HG03103 (cell line): Measurements from ENCODE around the gene ABHD16B.
"Not testable (repeated sequence)": the region's sequence is repeated elsewhere in the genome, so short reads cannot be mapped to it uniquely, and the experiment has no call there.

Experiments used
- ATAC-seq: cut with Tn5 transposase; IDR thresholded peaks from one replicate; pipeline ENCODE4 v1.9.1; 2021; ENCODE audit warnings: low read depth; ENCODE audit not compliant: unreplicated experiment

The ABHD16B gene

DNA sequence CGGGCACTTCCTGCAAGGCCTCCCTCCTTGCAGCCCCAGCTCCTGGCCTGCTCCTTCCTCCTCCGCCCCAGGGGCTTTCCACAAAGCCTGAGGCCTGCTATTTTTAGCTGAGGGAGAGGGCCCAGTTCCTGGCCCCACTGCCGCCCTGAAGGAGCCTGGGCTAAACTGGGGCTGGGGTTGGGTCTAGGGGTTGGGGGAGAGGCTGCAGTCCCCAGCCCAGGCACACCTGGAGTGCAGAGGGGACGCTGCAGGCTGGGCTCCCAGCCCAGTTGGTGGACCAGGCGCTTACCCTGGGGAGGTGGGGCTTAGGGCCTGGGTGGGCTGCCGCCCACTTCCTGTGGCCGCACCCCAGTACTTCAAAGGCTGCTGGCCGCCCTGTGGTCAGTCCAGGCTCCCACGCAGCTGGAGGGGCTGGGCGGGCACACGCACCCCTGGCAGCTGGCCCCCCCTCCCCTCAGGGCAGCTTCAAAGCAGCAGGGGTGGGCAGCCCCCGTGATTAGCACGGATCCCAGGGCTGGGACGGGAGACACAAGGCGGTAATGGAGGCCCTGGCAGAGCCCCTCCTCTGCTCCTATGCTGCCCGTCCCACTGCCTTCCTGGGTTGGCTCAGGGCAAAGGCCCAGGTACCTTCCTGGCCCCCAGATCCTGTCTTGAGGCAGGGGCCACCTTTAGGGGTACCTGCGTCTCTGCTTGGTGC is 7.1 kb upstream of the ABHD16B start:
- ATAC-seq: no peak

DNA sequence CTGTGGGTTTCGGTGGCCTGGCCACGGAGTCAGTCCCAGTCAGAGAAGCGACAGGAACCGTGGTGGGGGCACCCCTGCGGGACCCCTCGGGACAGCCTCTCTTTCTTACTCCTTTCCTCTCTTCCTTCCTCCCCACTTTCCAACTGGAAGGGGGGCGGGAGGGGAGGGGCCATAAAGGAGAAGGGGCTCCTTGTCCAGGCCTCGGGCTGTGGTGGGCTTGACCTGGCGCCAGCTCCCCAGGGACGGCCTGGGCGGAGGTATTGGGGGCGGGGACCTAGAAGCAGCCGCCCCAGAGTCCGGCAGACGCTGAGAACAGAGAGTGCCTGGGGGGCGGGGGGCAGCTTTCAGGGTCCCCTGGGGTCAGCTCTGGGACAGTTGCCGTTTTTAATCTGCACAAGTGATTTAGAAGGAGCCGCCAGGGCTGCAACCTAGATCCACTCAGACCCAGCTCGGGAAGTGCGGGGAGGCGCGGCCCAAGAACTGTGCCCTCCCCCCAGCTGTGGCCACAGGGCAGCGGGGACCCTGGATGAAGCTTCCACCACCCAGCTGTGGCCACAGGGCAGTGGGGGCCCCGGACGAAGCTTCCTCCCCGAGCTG is 6.4 kb upstream of the ABHD16B start:
- no peak for ATAC-seq

DNA sequence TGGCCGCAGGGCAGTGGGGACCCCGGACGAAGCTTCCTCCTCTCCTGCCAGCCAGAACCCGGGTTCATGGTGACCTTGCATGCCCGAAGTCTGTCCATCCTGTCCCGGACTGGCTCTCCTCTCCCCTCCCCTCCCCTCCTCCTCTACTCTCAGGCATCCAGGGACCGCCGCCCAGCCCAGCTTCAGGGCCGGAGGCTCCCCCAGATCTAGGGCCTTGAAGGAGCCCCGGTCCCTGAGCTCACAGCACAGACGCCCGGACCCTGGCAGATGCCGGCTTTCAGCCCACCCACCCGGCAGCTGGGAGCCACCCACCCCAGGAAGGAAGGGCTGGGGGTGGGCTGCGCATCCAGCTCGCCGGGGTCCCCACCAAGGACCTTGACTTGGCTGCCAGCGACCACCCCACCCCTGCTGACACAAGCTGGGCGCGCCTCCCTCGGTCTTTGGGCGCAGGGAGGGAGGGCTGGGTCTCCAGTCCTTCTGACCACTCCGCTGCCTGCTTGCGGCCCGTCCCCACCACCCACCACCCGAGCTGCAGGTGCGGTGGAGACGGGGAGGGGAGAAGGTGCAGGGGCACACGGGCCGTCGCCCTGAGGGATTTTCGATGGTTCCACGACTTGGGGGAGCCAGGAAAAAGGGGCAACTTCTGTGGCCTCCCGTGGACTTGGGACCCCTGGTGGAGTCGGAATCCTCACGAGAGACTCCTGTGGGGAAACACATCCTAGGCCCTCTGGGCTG is 5.8 kb upstream of the ABHD16B start:
- no peak for ATAC-seq

DNA sequence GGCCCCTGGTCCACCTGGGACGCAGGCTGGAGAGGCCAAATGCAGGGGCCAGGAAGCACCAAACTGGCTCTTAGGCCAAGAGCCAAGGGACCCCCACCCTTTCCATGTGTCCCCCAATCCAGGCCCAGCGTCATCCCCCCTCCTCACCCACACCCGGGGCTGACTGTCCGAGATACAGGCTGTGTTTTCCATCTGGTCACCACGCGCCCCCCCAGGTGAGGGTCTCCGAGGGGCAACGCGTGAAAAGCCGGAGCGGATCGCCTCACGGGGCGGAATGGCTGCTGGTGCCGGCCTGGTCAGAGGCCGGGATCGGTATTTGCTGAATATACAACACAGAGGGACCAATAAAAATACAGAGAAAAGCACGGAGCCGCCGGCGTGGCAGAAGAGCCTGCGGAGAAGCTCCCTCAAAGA is 5.2 kb upstream of the ABHD16B start:
- no peak for ATAC-seq

DNA sequence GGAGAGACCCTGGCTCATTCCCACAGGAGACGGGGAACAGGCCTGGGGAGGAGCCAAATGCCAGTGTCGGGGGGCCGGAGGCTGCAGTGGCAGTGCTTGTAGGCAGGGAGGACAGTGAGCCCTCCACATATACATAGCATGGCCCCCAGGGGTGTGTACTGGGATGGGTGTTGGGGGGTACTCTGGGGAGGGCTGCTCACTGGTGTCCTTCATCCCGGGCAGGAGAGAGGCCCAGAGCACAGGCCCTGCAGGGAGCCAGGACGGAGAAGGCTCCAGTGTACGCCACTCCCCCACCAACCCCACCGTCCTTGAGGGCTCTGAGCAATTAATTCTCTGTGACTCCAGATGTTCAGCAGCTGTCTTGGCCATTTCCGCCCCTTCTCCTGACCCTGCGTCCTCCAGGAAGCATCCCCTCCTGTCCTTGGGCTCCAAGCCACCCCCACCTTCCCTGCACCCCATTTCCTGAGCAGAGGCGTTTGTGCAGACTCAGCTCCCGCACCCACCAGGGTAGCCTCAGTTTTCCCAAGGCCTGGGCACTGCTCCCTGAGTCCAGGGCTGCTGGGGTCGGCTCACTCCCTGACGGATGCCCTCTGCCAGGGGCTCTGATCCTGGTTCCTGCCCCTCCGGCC is 3.4 kb upstream of the ABHD16B start:
- no peak for ATAC-seq

DNA sequence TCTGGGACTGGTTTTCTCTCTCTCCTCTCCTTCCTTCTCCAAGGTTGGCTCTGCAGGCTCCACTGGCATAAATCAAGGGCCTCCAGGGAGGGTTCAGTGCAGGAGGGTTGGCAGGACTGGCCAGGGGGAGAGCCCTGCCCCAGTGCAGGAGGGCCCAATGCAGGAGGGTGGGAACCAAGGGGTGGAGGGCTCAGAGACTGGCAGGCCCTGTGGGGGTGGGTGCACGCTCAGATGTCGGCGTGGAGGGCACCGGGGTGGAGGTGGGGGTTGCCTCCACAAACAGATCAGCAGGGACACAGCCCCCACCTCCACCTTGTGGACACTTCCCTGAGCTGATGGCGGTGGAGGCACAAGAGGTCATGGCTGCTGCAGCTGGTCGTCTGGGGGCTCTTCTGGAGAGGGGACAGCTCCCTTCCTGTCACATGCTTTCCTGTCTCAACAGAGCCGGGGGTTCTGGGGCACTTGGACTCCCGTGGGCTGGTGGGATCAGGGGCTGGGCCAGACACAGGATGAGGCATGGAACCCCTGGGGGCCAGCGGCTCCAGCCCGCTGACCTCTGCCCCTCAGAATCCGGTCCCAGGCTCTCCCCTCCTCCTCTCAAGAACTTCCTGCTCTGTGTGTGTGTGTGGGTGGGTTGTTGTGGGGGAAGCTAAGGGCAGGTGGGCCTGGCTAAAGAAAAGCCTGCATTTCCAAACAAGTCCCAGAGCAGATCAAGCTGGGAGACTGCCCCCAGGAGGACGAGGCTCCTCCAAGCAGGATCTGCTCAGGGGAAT is 2.7 kb upstream of the ABHD16B start:
- no peak for ATAC-seq

DNA sequence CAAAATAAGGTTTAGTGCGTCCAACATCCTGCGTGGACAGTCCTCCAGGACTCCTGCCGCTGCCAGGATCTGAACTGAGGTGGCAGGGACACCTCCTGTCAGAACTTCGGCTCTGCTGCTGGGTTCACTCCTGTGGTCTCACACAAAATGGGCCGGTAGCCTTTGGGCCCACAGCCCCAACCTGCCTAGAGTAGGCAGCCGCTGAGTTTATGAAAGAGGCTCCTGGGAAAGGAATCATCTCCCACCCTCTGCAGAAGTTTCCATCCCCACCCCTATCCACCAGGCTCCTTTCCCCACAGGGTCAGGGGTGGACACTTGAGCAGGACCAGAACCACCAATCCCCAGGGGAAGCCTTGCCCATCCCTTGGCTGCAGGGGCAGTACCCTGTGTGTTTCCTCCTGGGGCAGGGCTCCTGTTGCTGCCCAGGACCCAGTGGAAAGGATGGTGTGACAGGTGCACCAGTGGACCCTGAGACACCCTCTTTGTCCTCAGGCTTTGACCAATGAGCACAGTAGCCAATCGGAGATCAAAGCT is 2.1 kb upstream of the ABHD16B start:
- ATAC-seq: no peak

DNA sequence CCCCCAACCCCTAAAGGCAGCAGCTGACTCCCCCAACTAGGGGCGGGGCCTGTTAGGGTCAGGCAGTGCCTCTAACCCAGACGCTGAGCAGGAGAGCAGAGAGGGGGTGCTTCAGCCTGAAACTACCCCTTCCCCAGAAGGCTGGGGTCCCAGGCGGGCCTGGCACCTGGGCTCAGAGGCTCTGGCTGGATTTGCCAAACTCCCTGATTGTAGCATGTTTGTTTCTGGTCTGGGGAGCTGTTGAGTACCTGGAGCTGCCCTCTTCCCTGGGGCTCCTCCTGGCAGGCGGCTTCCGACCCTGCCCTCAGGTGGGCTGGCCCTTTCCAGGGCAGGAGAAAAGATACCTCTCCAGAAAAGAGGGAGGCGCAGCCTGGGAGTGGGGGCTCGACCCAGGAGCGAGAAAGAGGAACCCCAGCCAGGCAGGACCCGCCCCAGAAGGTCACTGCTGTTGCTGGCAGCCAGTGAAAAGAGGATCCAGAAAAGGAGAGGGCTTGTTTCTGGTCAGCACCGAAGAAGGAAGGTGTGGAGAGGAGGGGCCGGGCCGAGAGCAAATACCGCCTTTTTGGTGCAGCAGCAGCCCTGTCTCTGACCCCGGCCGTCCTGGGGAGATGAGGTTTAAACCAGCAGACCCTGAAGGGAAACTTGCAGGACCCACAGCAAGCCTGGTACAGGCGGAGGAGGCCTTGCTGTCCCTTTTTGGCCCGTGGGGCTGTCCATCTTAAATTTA is 810 bp upstream of the ABHD16B start:
- no peak for ATAC-seq

DNA sequence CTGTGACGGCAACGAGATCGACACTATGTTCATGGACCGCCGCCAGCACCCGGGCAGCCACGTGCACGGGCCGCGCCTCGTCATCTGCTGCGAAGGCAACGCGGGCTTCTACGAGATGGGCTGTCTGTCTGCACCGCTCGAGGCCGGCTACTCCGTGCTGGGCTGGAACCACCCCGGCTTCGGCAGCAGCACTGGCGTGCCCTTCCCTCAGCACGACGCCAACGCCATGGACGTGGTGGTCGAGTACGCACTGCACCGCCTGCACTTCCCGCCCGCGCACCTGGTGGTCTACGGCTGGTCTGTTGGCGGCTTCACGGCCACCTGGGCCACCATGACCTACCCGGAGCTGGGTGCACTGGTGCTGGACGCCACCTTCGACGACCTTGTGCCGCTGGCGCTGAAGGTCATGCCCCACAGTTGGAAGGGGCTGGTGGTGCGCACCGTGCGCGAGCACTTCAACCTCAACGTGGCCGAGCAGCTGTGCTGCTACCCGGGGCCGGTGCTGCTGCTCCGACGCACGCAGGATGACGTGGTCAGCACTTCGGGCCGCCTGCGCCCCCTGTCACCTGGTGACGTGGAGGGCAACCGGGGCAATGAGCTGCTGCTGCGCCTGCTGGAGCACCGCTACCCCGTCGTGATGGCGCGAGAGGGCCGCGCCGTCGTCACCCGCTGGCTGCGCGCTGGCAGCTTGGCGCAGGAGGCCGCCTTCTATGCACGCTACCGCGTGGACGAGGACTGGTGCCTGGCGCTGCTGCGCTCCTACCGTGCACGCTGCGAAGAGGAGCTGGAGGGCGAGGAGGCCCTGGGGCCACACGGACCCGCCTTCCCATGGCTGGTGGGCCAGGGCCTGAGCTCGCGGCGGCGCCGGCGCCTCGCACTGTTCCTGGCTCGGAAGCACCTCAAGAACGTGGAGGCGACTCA is 943 bp downstream of the ABHD16B start:
- no peak for ATAC-seq

DNA sequence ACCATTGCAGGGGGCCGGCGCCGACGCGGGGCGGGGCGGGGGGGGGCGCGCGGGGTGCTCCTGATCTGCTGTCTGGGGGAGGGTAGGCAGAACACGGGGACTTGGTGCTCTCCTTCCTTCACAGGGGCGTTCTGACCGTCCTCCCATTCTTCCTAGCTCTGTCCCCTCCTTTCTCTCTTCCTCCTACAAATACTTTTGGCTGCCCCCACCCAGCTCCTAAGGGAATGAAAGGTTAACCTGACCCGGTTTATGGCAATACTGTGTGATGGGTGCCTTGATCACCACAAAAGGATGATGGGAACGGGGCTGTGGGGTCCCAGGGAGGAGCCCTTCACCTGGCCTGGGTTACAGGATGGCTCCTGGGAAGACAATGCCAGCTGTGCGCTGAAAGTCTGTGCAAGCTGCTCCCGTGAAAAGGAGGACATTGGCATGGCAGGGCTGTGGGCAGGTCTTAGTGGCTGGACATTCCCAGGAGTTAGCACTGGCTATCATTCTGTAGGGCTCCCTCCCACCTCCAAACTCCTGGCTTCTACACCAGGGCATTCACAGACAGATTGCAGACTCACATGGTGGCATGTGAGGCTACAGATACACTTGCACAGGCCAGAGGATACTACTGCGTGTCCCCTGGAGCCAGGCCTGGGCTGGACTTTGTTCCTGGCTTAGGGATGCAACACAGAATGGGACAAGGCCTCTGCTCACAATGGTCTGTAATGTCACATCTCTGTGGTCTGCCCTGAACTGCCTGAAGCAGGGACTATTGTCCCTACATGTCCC is 1.9 kb downstream of the ABHD16B start:
- no peak for ATAC-seq

DNA sequence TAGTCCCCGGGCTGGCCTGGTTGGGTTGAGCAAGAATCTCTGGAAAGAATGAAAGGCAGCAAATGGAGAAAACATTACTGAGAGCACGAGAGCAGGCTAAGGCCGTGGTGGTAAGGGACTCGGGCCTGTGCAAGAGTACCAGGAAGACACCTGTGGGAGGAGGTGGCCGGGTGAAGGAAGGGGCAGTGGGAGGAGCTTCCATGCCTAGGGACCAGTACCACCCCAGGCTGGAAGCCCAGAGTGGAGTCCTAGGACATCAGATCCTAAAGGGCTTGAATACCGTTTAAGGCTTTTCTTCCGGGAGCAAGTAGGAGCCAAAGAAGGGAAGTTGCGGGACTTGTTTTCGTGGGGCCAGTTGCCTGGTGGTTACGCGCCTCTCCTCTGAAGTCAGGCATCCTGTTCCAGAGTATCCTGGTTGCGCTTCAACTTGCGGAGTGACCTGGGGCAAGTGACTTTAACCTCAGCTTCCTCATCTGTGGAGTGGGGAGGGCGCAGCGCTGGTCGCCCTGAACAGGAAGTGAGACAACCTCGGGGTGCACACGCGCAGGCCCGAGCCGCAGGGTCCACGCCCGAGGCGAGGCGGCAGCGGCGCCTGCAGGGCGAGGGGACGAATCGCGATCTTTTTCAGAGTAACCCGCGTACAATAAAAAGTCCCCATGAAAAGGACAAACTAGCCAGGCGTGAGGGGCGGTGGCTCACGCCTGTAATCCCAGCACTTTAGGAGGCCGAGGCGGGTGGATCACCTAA is 2.7 kb downstream of the ABHD16B start:
- peak; percentile 58 for ATAC-seq

DNA sequence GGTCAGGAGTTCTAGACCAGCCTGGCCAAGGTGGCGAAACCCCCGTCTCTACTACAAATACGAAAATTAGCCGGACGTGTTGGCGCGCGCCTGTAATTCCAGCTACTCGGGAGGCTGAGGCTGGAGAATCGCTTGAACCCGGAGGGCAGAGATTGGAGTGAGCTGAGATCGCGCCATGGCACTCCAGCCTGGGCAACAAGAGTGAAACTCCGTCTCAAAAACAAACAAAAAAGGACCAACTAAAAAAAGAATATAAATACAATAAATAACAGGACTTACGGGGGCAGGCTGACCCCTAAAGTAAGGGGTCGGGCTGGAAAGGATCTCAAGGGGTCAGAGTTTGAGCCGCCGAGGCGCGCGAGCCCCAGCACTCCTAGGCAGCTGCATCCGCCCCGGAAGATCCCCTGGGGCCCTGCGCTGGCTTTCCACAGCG is 3.3 kb downstream of the ABHD16B start:
- no peak for ATAC-seq

DNA sequence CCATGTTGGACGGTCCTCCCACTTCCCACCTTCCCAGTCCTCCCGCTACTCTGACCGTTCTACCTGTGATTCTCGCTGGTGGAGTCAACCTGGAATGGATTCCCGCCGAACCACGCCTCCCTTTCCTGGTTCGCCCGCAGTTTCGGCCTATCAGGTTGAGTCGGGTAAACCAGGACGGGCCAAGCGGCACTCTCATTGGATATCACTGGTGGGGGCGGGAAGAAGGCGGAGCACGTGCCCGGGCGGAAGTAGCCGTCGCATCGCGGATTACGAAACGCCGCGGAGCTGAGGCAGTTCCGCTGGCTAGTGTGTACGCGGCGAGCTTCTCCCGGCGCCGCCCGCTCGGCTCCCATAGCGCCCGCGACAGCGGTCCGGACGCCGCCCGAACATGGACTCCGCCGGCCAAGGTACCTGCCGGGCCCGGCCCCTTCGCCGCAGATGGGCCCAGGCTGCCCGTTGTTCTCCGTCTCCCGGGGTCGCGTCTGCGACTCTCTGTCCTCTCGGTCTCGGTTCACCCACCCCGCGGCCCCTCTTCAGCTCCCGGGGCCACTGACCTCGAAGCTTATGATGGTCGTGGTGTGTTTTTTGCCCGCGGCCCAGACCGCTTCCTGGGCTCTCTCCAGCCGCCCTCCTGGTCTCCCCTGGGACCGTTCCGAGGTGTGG is 3.8 kb downstream of the ABHD16B start, which contains the start of gene TPD52L2:
Gene TPD52L2, plus strand, starts transcription at position 293 of the 663 bp plus-strand sequence. Its CDS starts 96 bp downstream, at position 389.
- ATAC-seq: peak; percentile 63

DNA sequence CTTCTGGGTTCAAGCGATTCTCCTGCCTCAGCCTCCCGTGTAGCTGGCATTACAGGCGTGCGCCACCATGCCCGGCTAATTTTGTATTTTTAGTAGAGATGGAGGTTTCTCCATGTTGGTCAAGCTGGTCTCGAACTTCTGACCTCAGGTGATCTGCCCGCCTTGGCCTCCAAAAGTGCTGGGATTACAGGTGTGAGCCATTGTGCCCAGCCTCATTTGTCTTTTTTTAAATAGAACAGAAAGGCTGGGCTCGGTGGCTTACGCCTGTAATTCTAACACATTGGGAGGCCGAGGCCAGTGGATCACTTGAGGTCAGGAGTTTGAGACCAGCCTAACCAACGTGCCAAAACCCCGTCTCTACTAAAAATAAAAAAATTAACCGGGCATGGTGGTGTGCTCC is 5.7 kb downstream of the ABHD16B start:
- not testable (repeated sequence) for ATAC-seq

DNA sequence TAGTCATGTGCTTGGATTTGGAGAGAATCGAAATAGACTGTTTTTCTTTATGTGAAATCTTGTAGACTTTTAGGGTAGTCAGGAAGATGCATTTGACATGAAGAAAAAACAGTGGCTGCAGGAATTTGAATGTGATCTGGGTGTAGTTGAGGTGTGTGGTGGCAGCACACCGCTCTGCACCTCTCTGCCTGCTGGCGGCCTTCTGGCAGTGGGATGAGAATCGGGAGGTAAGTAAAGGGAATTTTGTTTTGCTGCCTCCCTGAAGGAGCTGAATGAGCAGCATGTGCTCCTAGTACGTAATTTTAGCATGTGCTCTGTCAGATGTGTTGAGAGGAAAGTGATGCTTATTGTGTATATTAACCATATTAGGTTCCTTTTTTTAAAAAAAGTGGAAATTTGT is 7.0 kb downstream of the ABHD16B start:
- ATAC-seq: no peak

DNA sequence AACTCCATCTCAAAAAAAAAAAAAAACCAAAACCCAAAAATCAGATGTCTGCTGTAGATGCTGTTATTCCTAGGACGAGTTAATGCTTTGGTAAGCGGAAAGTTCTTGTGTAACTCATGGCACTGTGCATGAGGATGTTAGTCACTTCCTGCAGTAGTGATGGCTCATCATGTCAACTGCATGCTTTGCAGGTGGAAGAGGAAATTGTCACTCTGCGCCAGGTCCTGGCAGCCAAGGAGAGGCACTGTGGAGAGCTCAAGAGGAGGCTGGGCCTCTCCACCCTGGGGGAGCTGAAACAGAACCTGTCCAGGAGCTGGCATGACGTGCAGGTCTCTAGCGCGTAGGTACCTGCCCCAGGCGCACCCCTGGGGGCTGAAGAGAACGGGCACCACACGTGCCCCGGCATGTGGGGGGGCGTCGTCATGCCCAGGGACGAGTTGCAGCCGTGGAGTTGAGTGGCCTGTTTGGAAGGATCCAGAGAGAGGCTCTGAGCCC is 12.2 kb downstream of the ABHD16B start:
- ATAC-seq: no peak
